Midbrain (tissue), 1 donor: ENCODE results near the gene VASN.
"Not testable (repeated sequence)": the region's sequence is repeated elsewhere in the genome, so short reads cannot be mapped to it uniquely, and the experiment has no call there.

Source experiments
- DNase-seq: peaks from one replicate; lab custom pipeline; 2025; lab: John Stamatoyannopoulos, UW

VASN gene

GRCh38 chr16:4371357-4372000 lies at the start of gene VASN:
TSS of gene VASN (plus strand) at chr16:4371848. CDS start at chr16:4380878, 9,030 bp downstream.
- DNase-seq, result peak; percentile 67

- DNase-seq, result no peak
These were observed 49.3 kb upstream of the VASN start for GRCh38 chr16:4322121-4323052.

- no peak for DNase-seq
These were observed 48.4 kb upstream of the VASN start for GRCh38 chr16:4323071-4323844.

- DNase-seq, result no peak
These were observed 47.7 kb upstream of the VASN start for GRCh38 chr16:4323845-4324488.

- no peak for DNase-seq
These were observed 47.0 kb upstream of the VASN start for GRCh38 chr16:4324492-4325252.

GRCh38 chr16:4325253-4325758 lies 46.3 kb upstream of the VASN start:
- no peak for DNase-seq

GRCh38 chr16:4327386-4328045 lies 44.1 kb upstream of the VASN start:
- no peak for DNase-seq

GRCh38 chr16:4328046-4328781 lies 43.4 kb upstream of the VASN start:
- DNase-seq, result peak; percentile 77

- DNase-seq, result no peak
These were observed 42.6 kb upstream of the VASN start for GRCh38 chr16:4328782-4329775.

- peak; percentile 79 for DNase-seq
These were observed 41.3 kb upstream of the VASN start for GRCh38 chr16:4330277-4330874.

- no peak for DNase-seq
These were observed 39.6 kb upstream of the VASN start for GRCh38 chr16:4332083-4332482.

- no peak for DNase-seq
These were observed 38.9 kb upstream of the VASN start for GRCh38 chr16:4332623-4333307.

GRCh38 chr16:4333308-4333638 lies 38.4 kb upstream of the VASN start:
- DNase-seq, result no peak

GRCh38 chr16:4333714-4334113 lies 37.9 kb upstream of the VASN start:
- DNase-seq, result not testable (repeated sequence)

GRCh38 chr16:4334724-4335495 lies 36.7 kb upstream of the VASN start:
- no peak for DNase-seq

- DNase-seq, result no peak
These were observed 34.7 kb upstream of the VASN start for GRCh38 chr16:4336701-4337539.
